HepG2 (cell line): ENCODE measurements around the gene SERHL2. TPM values are rescaled to one million over a fixed set of nuclear protein-coding genes. Genes with fewer than 3 reads are reported as not detected.
A peak's percentile ranks its signal among the peaks of the same experiment; 100 is the strongest.

Source experiments
- ATF2 ChIP-seq: sonication (generic); formaldehyde crosslinking; IDR thresholded peaks from 2 replicates; pipeline ENCODE4 v1.4.0; 2020; ENCODE audit warnings: missing genetic modification reagents
- ATF7 ChIP-seq, 2 experiments: fragments of 450-650 bp in 1 of 2; sonication (generic) in 1 of 2; formaldehyde crosslinking in 1 of 2; IDR thresholded peaks; 2 replicates each; pipeline versions ENCODE4 v1.4.0 to v1.6.1; 2016 to 2020; ENCODE audit warnings: antibody characterized with exemption in 1 of 2, mild to moderate bottlenecking in 1 of 2, missing genetic modification reagents in 1 of 2
- CHD4 ChIP-seq: fragments of 200-600 bp; sonication (generic); IDR thresholded peaks from 2 replicates; pipeline ENCODE4 v1.7.0; 2017; ENCODE audit warnings: mild to moderate bottlenecking, low read length, borderline replicate concordance
- KAT7 ChIP-seq: IDR thresholded peaks from 2 replicates; pipeline ENCODE4 v1.6.1; 2018; ENCODE audit warnings: borderline replicate concordance, missing compliant biosample characterization
- KIAA2018 ChIP-seq: sonication (generic); formaldehyde crosslinking; IDR thresholded peaks from 2 replicates; pipeline ENCODE4 v1.5.0; 2020; ENCODE audit warnings: mild to moderate bottlenecking, missing genetic modification reagents, borderline replicate concordance
- MATR3 ChIP-seq: sonication (generic); formaldehyde crosslinking; IDR thresholded peaks from 2 replicates; pipeline ENCODE4 v1.4.0; 2020; ENCODE audit warnings: missing genetic modification reagents
- MTERF4 ChIP-seq: sonication (generic); formaldehyde crosslinking; IDR thresholded peaks from 2 replicates; pipeline ENCODE4 v1.8.0; 2023; ENCODE audit warnings: mild to moderate bottlenecking, missing genetic modification reagents
- PHF21A ChIP-seq: sonication (generic); formaldehyde crosslinking; IDR thresholded peaks from 2 replicates; pipeline ENCODE4 v1.5.0; 2020; ENCODE audit warnings: mild to moderate bottlenecking, missing genetic modification reagents
- SP5 ChIP-seq: IDR thresholded peaks from 2 replicates; pipeline ENCODE4 v1.6.1; 2016; ENCODE audit warnings: low read depth, borderline replicate concordance
- TRIM24 ChIP-seq: sonication (generic); formaldehyde crosslinking; IDR thresholded peaks from 2 replicates; pipeline ENCODE4 v1.8.0; 2022; ENCODE audit warnings: mild to moderate bottlenecking, missing genetic modification reagents
- ZNF275 ChIP-seq: sonication (generic); formaldehyde crosslinking; IDR thresholded peaks from 2 replicates; pipeline ENCODE4 v1.8.0; 2022; ENCODE audit warnings: missing genetic modification reagents, mild to moderate bottlenecking, inconsistent platforms, borderline replicate concordance
- ZNF605 ChIP-seq: sonication (generic); formaldehyde crosslinking; IDR thresholded peaks from 2 replicates; pipeline ENCODE4 v1.8.0; 2022; ENCODE audit warnings: mild to moderate bottlenecking, missing genetic modification reagents
- ZNF615 ChIP-seq: sonication (generic); formaldehyde crosslinking; IDR thresholded peaks from 2 replicates; pipeline ENCODE4 v1.5.0; 2020; ENCODE audit warnings: mild to moderate bottlenecking, missing genetic modification reagents, borderline replicate concordance
- ZSCAN12 ChIP-seq: sonication (generic); formaldehyde crosslinking; IDR thresholded peaks from 2 replicates; pipeline ENCODE4 v1.9.0; 2021; ENCODE audit warnings: mild to moderate bottlenecking, missing genetic modification reagents
- ZSCAN21 ChIP-seq: sonication (generic); formaldehyde crosslinking; IDR thresholded peaks from 2 replicates; pipeline ENCODE4 v1.8.0; 2022; ENCODE audit warnings: mild to moderate bottlenecking, missing genetic modification reagents, moderate library complexity, borderline replicate concordance
- ZSCAN31 ChIP-seq: sonication (generic); formaldehyde crosslinking; IDR thresholded peaks from 2 replicates; pipeline ENCODE4 v1.5.0; 2020; ENCODE audit warnings: low read depth, mild to moderate bottlenecking, missing genetic modification reagents
- polyA plus RNA-seq, 8 experiments: library from polyadenylated mRNA; depleted of rRNA in 3 of 8; stranded (reverse) in 7 of 8; unstranded in 1 of 8; fragments of >200 nt; fragmentation: Illumina TruSeq in 4 of 8; extraction: Trizol in 4 of 8; gene quantifications; 2 replicates each; pipeline versions ENCODE4 v1.2.1 to v1.2.3, GENCODE V29; 2011 to 2016; ENCODE audit warnings: low read depth in 4 of 8, missing spikeins in 1 of 8, mixed read lengths in 1 of 8; ENCODE audit not compliant: insufficient read depth in 1 of 8
- total RNA-seq, 5 experiments: library from RNA; depleted of rRNA; stranded (reverse); fragments of >200 nt; fragmentation: Illumina TruSeq; extraction: Trizol; gene quantifications; 2 replicates each; pipeline ENCODE4 v1.2.3, GENCODE V29; 2016; ENCODE audit warnings: low read depth in 1 of 5

Gene SERHL2
- total and polyA plus RNA-seq, 2 of the 13 experiments (the other 11 are each of a cell fraction or from before 2014, with no cell fraction given): 1.0 to 1.8 TPM

- no peak for TF ChIP-seq MTERF4
- TF ChIP-seq ZNF605 (CRISPR knock-in tag): peak; percentile 69; the same call in 1 of the 2 replicates
- peak; percentile 53; the same call in 1 of the 2 replicates for TF ChIP-seq SP5 (CRISPR knock-in tag)
- TF ChIP-seq CHD4: no peak
- peak; percentile 94 for TF ChIP-seq ZSCAN21
- peak; percentile 94 for TF ChIP-seq PHF21A (CRISPR knock-in tag)
- no peak; the same call in 1 of the 2 replicates for TF ChIP-seq ZNF615 (CRISPR knock-in tag)
- no peak for TF ChIP-seq TRIM24 (CRISPR knock-in tag)
- TF ChIP-seq ZSCAN12 (CRISPR knock-in tag): no peak
- no peak; the same call in 1 of the 2 replicates for TF ChIP-seq KAT7 (CRISPR knock-in tag)
- TF ChIP-seq ZSCAN31: peak; percentile 64; the same call in 1 of the 2 replicates
- TF ChIP-seq KIAA2018: no peak
- no peak for TF ChIP-seq ATF7 (IDR thresholded peaks at IDR 0.05)
- TF ChIP-seq ATF7 (CRISPR knock-in tag; IDR thresholded peaks at IDR 0.05): peak; percentile 81
- no peak for TF ChIP-seq MATR3 (CRISPR knock-in tag)
- peak; percentile 98; the same call in 1 of the 2 replicates for TF ChIP-seq ZNF275 (CRISPR knock-in tag)
- peak; percentile 97 for TF ChIP-seq ATF2 (CRISPR knock-in tag)
Measured at GRCh38 chr22:42615092-42615859, 61.5 kb downstream of the SERHL2 start (continued).
